Kidney epithelial cell (primary cell): ENCODE measurements around the gene CUL9. TPM values are rescaled to one million over a fixed set of nuclear protein-coding genes. Genes with fewer than 3 reads are reported as not detected.

Experiments used
- DNase-seq: peaks from one replicate; pipeline ENCODE4 v3.0.0-alpha.2; 2010; ENCODE audit warnings: low read depth
- H3K27me3 ChIP-seq: 2 replicates; pipeline ENCODE4 v1.6.0; 2011; ENCODE audit warnings: low read length; ENCODE audit not compliant: control insufficient read depth, insufficient read depth
- H3K36me3 ChIP-seq: 2 replicates; pipeline ENCODE4 v1.5.1; 2011; ENCODE audit warnings: low read length; ENCODE audit not compliant: control insufficient read depth, insufficient read depth
- H3K4me3 ChIP-seq: 2 replicates; pipeline ENCODE4 v1.5.1; 2011; ENCODE audit warnings: low read depth, mild to moderate bottlenecking, control low read depth, low read length
- total RNA-seq: library from RNA; depleted of rRNA; stranded (reverse); fragments of >200 nt; gene quantifications from 2 replicates; pipeline ENCODE4 v1.2.3, GENCODE V29; 2015
- TF ChIP-seq, protein P1 (sequence below): IDR thresholded peaks from 2 replicates; pipeline ENCODE4 v1.5.1; 2011; ENCODE audit warnings: mild to moderate bottlenecking, moderate library complexity, low read length, control low read depth, inconsistent platforms; ENCODE audit not compliant: insufficient read depth, poor library complexity, severe bottlenecking

The CUL9 gene
- total RNA-seq, 1 donor from 2014 or later: 41.1 TPM

DNA sequence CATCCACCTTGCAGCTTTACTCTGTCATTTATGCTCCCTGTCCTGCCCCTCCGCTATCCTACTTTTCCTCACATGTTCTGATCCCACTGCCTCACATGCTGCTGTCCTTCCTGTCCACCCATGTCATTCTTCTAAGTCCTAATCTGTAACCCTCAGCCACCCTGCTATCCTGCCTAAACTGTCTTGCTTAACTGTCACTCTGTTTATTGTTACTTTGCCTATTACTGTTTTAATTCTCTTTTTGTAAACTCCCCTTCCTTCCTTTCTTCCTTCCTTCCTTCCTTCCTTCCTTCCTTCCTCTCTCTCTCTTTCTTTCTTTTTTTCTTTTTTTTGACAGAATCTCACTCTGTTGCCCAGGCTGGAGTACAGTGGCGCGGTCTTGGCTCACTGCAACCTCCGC lies 1.4 kb downstream of the CUL9 start:
- peaks cover 9% of the 10 kb centered on the region for H3K36me3 ChIP-seq
- DNase-seq: no peak
- TF ChIP-seq, protein P1, sequence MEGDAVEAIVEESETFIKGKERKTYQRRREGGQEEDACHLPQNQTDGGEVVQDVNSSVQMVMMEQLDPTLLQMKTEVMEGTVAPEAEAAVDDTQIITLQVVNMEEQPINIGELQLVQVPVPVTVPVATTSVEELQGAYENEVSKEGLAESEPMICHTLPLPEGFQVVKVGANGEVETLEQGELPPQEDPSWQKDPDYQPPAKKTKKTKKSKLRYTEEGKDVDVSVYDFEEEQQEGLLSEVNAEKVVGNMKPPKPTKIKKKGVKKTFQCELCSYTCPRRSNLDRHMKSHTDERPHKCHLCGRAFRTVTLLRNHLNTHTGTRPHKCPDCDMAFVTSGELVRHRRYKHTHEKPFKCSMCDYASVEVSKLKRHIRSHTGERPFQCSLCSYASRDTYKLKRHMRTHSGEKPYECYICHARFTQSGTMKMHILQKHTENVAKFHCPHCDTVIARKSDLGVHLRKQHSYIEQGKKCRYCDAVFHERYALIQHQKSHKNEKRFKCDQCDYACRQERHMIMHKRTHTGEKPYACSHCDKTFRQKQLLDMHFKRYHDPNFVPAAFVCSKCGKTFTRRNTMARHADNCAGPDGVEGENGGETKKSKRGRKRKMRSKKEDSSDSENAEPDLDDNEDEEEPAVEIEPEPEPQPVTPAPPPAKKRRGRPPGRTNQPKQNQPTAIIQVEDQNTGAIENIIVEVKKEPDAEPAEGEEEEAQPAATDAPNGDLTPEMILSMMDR: no peak
- H3K4me3 ChIP-seq: no peak overlapping the region
- H3K27me3 ChIP-seq: no peaks in the 10 kb centered on the region

DNA sequence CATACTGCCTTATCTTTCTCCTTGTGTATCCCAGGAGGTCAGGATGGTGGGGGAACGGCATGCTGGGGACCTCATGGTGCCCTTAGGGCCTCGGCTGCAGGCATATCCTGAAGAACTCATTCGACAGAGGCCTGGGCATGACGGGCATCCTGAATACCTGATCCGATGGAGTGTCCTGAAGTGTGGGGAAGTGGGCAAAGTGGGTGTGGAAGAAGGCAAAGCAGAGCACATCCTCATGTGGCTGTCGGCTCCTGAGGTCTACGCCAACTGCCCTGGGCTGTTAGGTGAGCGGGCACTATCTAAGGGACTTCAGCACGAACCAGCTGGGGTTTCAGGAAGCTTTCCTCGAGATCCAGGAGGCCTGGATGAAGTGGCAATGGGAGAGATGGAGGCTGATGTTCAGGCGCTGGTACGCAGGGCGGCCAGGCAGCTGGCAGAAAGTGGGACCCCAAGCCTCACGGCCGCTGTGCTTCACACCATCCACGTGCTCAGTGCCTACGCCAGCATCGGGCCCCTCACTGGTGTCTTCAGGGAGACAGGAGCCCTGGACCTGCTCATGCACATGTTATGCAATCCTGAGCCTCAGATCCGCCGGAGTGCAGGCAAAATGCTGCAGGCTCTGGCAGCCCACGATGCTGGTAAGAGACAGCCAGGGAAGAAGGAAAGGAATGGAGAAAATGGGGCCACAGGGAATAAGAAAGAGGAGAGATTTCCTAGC lies 2.4 kb downstream of the CUL9 start:
- Histone ChIP-seq H3K36me3 (peaks cover 7% of the 10 kb centered on the region), H3K27me3 (no peaks in the 10 kb centered on the region), H3K4me3 (no peak overlapping the region)
- TF ChIP-seq, protein P1: no peak
- DNase-seq: no peak

- no peak overlapping the region for H3K4me3 ChIP-seq
Observed at GRCh38 chr6:43185391-43185985, 3.5 kb downstream of the CUL9 start.

DNA sequence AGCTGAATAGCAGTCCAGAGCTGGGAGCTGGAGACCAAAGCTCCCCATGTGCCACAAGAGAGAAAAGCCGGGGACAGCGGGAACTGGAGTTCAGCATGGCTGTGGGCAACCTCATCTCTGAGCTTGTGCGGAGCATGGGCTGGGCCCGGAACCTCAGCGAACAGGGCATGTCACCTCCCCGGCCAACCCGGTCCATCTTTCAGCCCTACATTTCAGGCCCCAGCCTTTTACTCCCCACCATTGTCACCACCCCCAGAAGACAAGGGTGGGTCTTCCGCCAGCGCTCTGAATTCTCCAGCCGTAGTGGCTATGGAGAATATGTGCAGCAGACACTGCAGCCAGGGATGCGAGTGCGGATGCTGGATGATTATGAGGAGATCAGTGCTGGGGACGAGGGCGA lies 4.0 kb downstream of the CUL9 start:
- no peak for DNase-seq
- Histone ChIP-seq H3K4me3 (no peak overlapping the region), H3K27me3 (no peaks in the 10 kb centered on the region), H3K36me3 (peaks cover 3% of the 10 kb centered on the region)
- TF ChIP-seq, protein P1: no peak

More at GRCh38 chr6:43185391-43185985, 3.5 kb downstream of the CUL9 start:
- TF ChIP-seq, protein P1: no peak
- Histone ChIP-seq H3K27me3 (no peaks in the 10 kb centered on the region), H3K36me3 (peaks cover 3% of the 10 kb centered on the region)
- no peak for DNase-seq

GRCh38 chr6:43186706-43187105 lies 4.7 kb downstream of the CUL9 start:
- DNase-seq: no peak
- TF ChIP-seq, protein P1: no peak
- H3K4me3 ChIP-seq: no peak overlapping the region
- no peaks in the 10 kb centered on the region for H3K27me3 ChIP-seq
- peaks cover 3% of the 10 kb centered on the region for H3K36me3 ChIP-seq
